ENCODE data around the gene PNMA8B. TPM values are rescaled to one million over a fixed set of nuclear protein-coding genes. Genes with fewer than 3 reads are reported as not detected.

Gene PNMA8B
- total and polyA plus RNA-seq, 2 donors (not counting 3 experiments of a cell fraction or from before 2014, with no cell fraction given) = 0.11 TPM; not detected in 1

DNA sequence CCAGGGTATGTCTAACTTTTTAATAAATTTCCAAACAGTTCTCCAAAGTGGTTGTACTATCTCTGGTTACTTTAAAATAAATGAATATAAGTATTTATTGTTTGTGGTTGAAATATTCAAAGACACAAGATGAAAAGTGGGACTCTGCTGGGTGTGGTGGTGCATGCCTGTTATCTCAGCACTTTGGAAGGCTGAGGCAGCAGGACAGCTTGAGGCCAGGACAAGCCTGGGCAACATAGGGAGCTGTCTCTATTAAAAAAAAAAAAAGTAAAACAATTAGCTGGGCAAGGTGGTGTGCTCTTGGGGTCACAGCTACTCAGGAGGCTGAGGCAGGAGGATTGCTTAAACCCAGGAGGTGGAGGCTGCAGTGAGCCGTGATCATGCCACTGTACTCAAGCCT is 34.7 kb downstream of the PNMA8B start:
- no peaks in the 10 kb centered on the region for H3K9me1 ChIP-seq (replicated peaks; ENCODE audit: control insufficient read depth, extremely low read depth, insufficient read depth, low read length)
- CTCF ChIA-PET = interaction anchor here (0.6 to 0.7 kb wide), 2 partner anchors 38 to 201 kb away, joined by 3 read pairs; no protein-coding TSS in a partner anchor
- TF ChIP-seq EZH2 (IDR thresholded peaks at IDR 0.05; ENCODE audit: borderline replicate concordance, low read depth, low read length, severe bottlenecking) (no peak), CTCF (IDR thresholded peaks at IDR 0.05; ENCODE audit: extremely low read depth in 1 of 2, insufficient read depth in 1 of 2, low read depth in 1 of 2, low read length in 2 of 2) (no peak), JUN (IDR thresholded peaks at IDR 0.05; ENCODE audit: borderline replicate concordance, insufficient read depth, insufficient read length, low read depth) (no peak), GATA2 (IDR thresholded peaks at IDR 0.05; ENCODE audit: insufficient read depth, insufficient read length, low read depth, low read length) (no peak), POLR2AphosphoS5 (IDR thresholded peaks at IDR 0.05; ENCODE audit: insufficient read depth, low read depth, low read length) (no peak), MYC (IDR thresholded peaks at IDR 0.05; ENCODE audit: low read depth, low read length) (no peak), POLR2A (IDR thresholded peaks at IDR 0.05; ENCODE audit: low read depth, low read length) (no peak), FOS (IDR thresholded peaks at IDR 0.05; ENCODE audit: borderline replicate concordance, insufficient read depth, low read length) (no peak)
- TF ChIP-seq, protein P1, sequence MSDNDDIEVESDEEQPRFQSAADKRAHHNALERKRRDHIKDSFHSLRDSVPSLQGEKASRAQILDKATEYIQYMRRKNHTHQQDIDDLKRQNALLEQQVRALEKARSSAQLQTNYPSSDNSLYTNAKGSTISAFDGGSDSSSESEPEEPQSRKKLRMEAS (IDR thresholded peaks at IDR 0.05; ENCODE audit: insufficient read depth, insufficient read length) = no peak
- POLR2A ChIA-PET = no interaction called here
- H3K27ac ChIP-seq (ENCODE audit: insufficient read depth, low read depth, low read length) = no peak overlapping the region
- H3K4me1 ChIP-seq (ENCODE audit: control insufficient read depth, extremely low read depth, insufficient read depth, low read length) = no peaks in the 10 kb centered on the region
- dilution Hi-C loops (cut with MboI; ENCODE audit: extremely low pct_ligation_motif_present, low sequenced_read_pairs) (no loop called here), intact Hi-C loops (cut with micrococcal nuclease) (no loop called here)
- BruUV-seq (replicated peaks) = no TSS peak
- H3K79me2 ChIP-seq (ENCODE audit: control insufficient read depth, insufficient read depth, low read length) = no peaks in the 10 kb centered on the region
- H3K36me3 ChIP-seq (ENCODE audit: control insufficient read depth in 2 of 2, extremely low read depth in 1 of 2, insufficient read depth in 2 of 2, low read length in 2 of 2) = no peaks in the 10 kb centered on the region
- H3K27me3 ChIP-seq (ENCODE audit: control insufficient read depth in 2 of 2, insufficient read depth in 2 of 2, low read length in 2 of 2) = peaks cover 0 to 3% of the 10 kb centered on the region in 2 experiments
- H3K4me2 ChIP-seq (ENCODE audit: insufficient read depth, low read length) = no peak overlapping the region
- no peak overlapping the region for H3K9ac ChIP-seq (replicated peaks; ENCODE audit: extremely low read depth, insufficient read depth, low read length)
- no peak for FAIRE-seq
- no peak overlapping the region for H3K4me3 ChIP-seq (replicated peaks in 1 of 3; ENCODE audit: insufficient read depth in 1 of 3, low read depth in 1 of 3, low read length in 3 of 3)
- H2AFZ ChIP-seq (ENCODE audit: low read depth, low read length) = no peak overlapping the region
- H4K20me1 ChIP-seq (replicated peaks; ENCODE audit: control insufficient read depth, extremely low read depth, insufficient read depth, low read length) = no peaks in the 10 kb centered on the region
- no peaks in the 10 kb centered on the region for H3K9me3 ChIP-seq (replicated peaks; ENCODE audit: control insufficient read depth, insufficient read depth, low read length)
- DNase-seq (ENCODE audit: low read depth, low spot score) = no peak

Data from endothelial cell of umbilical vein (primary cell).